Dermis microvascular lymphatic vessel endothelial cell (primary cell): ENCODE results near the gene RPS6KB2. TPM values are rescaled to one million over a fixed set of nuclear protein-coding genes. Genes with fewer than 3 reads are reported as not detected.
"Not testable (repeated sequence)": the region's sequence is repeated elsewhere in the genome, so short reads cannot be mapped to it uniquely, and the experiment has no call there.

Experiments
- DNase-seq, 2 donors: peaks; one replicate each; pipeline versions ENCODE4 v3.0.0 to v3.0.0-alpha.2; 2010; ENCODE audit warnings: low read depth in 2 of 2
- total RNA-seq: library from RNA; depleted of rRNA; stranded (reverse); fragments of >200 nt; gene quantifications from 2 replicates; pipeline ENCODE4 v1.2.1, GENCODE V29; 2014

The RPS6KB2 gene
- total RNA-seq, 1 donor from 2014 or later: 31.5 TPM

DNA sequence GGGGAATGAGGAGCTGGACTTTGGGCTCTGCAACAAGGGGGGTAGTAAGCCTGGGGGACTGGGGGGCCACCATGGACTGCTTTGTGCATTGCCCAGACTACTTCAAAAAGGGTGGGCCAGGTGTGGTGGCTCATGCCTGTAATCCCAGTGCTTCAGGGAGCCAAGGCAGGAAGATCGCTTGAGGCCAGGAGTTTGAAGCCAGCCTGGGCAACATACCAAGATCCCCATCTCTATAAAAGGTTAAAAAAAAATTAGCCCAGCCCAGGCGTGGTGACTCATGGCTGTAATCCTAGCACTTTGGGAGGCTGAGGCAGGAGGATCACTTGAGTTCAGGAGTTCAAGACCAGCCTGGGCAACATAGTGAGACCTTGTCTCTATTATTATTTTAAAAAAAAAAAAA lies 37.2 kb downstream of the RPS6KB2 start:
- DNase-seq: not testable (repeated sequence)

DNA sequence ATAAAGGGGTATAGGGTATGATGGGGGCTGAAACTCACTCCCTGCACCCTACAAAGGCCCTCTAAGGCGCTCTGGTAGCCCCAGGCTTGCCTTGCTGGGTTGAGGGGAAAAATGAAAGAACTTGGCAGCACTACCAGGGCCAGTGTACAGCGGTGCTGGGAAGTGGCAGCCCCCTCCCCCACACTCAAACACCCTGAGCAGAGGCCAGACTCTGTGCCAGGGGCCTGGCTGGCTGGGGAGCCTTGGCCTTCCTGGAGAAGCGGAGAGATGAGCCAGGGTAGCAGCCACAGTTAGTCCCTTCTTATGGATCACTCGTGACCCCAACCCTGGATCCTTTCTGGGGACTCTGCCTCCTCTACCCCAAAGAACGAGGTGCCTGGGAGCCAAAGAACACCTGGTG lies 38.1 kb downstream of the RPS6KB2 start:
- DNase-seq: no peak

DNA sequence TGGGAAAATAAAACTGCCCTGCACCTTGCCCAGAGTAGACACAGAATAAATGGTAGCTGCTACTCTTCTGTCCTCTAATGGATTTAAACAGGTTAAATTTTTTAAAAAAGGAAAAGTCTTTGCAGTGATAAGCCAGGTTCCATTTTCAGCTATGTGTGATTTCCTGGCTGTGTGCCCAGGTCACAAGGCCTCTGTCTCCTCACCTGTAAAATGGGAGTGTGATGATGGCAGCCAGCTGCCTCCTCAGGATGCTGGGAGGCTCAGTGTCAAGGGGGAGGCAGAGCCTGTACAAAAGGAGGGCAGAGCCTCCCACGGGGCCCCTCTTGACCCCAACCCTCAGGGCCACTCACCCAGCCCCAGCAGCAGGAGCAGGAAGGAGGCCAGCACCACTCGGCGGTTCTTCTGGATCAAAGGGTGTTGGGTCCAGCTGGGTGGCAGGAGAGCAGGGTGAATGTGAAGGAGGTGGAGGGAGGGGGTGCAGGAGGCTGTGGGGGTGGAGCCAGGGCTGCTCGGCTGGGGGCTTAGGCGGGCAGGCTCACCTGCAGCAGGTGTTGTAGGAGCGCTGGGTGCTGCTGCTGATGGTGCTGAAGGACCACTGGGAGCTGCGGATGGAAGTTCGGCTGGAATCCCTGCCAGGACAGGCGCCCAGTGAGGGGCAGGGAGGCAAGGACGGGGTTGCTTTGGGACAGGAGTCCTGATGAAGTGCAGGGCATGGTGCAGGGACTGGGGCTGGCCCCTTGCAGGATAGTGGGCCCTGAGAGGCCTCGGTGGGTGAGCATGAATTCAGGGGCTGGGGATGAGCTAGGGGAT lies 38.9 kb downstream of the RPS6KB2 start:
- DNase-seq: no peak

DNA sequence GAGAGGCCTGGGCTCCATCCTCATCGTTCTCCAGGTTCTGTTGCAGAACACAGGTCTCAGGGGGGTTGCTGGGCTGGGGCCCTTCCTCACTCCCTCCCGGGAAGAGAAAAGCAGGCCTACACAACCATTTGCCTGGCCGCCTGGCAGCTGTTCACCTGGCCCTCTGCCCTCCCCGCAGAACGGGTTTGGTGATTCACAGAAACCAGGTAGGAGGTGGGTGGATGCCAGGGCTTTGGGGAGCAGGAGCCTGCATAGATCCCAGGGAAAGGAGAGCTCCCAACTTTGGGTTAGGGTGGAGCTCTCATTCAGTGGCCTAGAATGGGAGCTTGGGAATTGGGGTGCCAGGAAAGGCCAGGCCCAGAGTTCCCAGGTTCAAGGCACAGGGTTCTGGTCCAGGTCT lies 39.8 kb downstream of the RPS6KB2 start:
- no peak for DNase-seq

- no peak for DNase-seq
Measured at GRCh38 chr11:67468456-67468758, 40.1 kb downstream of the RPS6KB2 start.

GRCh38 chr11:67468759-67469507 lies 40.6 kb downstream of the RPS6KB2 start, which contains the start of gene TMEM134:
Gene TMEM134 (minus strand): TSS chr11:67469251. CDS start chr11:67469192, 59 bp downstream.
- peak; percentile 84 to 95 for DNase-seq

- DNase-seq: no peak
Measured at GRCh38 chr11:67469508-67469811, 41.2 kb downstream of the RPS6KB2 start.

- no peak for DNase-seq
Measured at GRCh38 chr11:67470337-67471002, 42.2 kb downstream of the RPS6KB2 start.

DNA sequence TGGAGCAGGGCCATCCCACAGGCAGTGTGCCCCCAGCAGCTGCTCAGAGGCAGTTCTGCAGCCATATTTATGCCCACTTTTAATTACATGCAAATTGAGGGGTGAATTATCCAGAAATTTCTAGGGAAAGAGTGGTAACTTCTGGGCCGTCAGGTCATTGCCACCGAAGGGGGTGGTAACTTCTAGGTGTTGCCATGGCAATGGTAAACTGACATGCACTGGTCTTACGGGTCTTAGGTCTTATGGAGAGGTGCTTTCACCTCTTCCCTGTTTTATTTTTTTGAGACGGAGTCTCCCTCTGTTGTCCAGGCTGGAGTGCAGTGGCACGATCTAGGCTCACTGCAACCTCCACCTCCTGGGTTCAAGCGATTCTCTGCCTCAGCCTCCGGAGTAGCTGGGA lies 44.6 kb downstream of the RPS6KB2 start:
- no peak for DNase-seq

- DNase-seq: not testable (repeated sequence)
Measured at GRCh38 chr11:67476692-67477091, 48.4 kb downstream of the RPS6KB2 start.

- not testable (repeated sequence) for DNase-seq
Measured at GRCh38 chr11:67477344-67478050, 49.2 kb downstream of the RPS6KB2 start.

DNA sequence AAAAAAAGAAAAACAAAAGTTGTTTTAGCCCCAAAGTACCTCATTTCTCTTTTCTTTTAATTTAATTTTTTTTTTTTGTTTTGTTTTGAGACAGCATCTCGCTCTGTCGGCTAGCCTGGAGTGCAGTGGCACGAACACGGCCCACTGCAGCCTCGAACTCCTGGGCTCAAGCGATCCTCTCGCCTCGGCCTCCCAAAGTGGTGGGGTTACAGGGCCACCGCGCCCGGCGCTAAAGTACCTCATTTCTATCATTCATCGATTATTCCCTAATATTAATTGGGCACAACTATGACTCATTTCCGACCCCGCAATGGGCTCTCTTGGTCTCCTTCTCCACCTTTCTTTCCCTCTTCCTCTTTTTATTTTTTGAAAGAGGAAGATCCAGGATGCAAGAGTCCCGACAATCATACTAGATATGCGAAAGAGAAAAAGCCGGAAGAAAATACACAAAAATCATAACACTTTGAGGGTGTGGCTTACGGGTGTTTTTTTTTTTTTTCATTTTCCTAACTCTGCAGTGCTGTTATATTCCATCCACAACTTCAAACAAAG lies 54.1 kb downstream of the RPS6KB2 start:
- no peak for DNase-seq

DNA sequence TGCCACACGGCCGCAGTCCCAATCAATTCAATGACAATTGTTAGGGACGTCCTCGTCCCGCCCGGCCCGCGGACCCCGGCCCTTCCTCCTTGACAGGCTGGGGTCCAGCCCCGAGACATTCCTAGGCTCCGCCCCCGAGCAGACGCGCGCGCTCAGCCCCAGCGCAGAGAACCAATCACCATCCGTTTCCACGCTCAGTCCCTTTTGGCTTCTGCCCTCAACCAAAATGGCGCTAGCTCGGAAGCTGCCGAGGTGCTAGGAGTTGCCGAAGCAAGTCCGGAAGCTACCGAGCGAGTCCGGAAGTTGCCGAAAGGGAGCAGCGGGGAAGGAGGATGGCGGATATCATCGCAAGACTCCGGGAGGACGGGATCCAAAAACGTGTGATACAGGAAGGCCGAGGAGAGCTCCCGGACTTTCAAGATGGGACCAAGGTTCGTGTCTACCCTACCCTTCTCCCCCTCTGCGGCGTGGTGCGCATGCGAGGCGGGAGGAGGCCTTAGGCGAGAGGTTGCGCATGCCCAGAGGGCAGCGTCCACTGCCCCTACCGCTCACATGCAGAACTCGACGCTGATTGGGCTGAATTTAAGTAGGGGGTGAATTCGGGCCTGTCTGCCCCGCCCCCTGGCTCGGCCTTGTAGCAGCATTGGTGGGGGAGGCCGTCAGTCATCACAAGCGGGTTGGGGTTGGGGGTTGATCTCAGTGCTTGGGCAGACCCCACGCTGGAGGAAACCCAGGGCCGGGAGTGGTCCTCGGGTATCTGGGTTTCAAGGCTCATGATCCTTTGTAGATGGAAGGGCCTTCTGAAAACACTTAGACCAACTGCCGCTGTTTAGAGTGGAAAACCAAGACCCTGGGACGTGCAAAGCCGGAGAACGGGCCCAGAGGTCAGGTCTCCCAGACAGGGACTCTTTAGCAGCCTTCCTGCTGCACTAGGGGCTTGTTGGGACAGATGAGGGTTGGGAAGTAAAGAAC lies 54.8 kb downstream of the RPS6KB2 start, which contains the start of gene AIP:
Gene AIP, plus strand, starts transcription at position 200 of the 972 bp plus-strand sequence. Its CDS starts 133 bp downstream, at position 333.
- DNase-seq: peak; percentile 95 to 97

- DNase-seq: no peak
Measured at GRCh38 chr11:67483831-67484665, 55.8 kb downstream of the RPS6KB2 start.

- DNase-seq: no peak
Measured at GRCh38 chr11:67484847-67485311, 56.6 kb downstream of the RPS6KB2 start.
